ENCODE data around the gene ABCG1.

GRCh38 chr21:42269386-42269785 lies 50.4 kb downstream of the ABCG1 start:
- no peak for TF ChIP-seq EZH2 (IDR thresholded peaks at IDR 0.05; ENCODE audit: low read depth)
- TF ChIP-seq, protein P1, sequence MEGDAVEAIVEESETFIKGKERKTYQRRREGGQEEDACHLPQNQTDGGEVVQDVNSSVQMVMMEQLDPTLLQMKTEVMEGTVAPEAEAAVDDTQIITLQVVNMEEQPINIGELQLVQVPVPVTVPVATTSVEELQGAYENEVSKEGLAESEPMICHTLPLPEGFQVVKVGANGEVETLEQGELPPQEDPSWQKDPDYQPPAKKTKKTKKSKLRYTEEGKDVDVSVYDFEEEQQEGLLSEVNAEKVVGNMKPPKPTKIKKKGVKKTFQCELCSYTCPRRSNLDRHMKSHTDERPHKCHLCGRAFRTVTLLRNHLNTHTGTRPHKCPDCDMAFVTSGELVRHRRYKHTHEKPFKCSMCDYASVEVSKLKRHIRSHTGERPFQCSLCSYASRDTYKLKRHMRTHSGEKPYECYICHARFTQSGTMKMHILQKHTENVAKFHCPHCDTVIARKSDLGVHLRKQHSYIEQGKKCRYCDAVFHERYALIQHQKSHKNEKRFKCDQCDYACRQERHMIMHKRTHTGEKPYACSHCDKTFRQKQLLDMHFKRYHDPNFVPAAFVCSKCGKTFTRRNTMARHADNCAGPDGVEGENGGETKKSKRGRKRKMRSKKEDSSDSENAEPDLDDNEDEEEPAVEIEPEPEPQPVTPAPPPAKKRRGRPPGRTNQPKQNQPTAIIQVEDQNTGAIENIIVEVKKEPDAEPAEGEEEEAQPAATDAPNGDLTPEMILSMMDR (conservative IDR thresholded peaks at IDR 0.05): no peak
